ENCODE results near the gene UBR7. TPM values are rescaled to one million over a fixed set of nuclear protein-coding genes. Genes with fewer than 3 reads are reported as not detected.
"Not testable (repeated sequence)": the region's sequence is repeated elsewhere in the genome, so short reads cannot be mapped to it uniquely, and the experiment has no call there.

UBR7 gene
- total and polyA plus RNA-seq, 12 donors: 7.8 to 32.9 (median 17.9) TPM

GRCh38 chr14:93231129-93231979, 24.3 kb downstream of the UBR7 start:
- Histone ChIP-seq H3K27me3 (no peaks in the 10 kb centered on the region), H3K27ac (no peak overlapping the region), H3K9me3 (replicated peaks in 1 of 3) (no peaks in the 10 kb centered on the region), H3K36me3 (replicated peaks in 1 of 2) (peaks cover 0 to 20% of the 10 kb centered on the region in 2 donors), H3K4me3 (peak overlapping the region in 1 of 4 donors; percentile 40), H3K4me1 (replicated peaks in 1 of 2) (no peaks in the 10 kb centered on the region)
- TF ChIP-seq POLR2A (IDR thresholded peaks at IDR 0.05) (no peak), CTCF (IDR thresholded peaks at IDR 0.05) (no peak)
- DNase-seq: peak in 6 of 7 donors; percentile 22 to 54 (median 31)
- WGBS, 4 donors: 23 to 39% (median 31%) methylated on average over 26 to 39 of the region's 39 CpGs
- intact Hi-C loops (cut with DNase I): loop anchor here (10.0 kb wide), 2 partner anchors 103 to 313 kb away; partner anchors contain the start of gene BTBD7 (in 1 of the 2)

GRCh38 chr14:93232159-93232558, 25.1 kb downstream of the UBR7 start:
- H3K4me1 ChIP-seq (replicated peaks in 1 of 2): no peaks in the 10 kb centered on the region
- peaks cover 0 to 15% of the 10 kb centered on the region in 2 donors for H3K36me3 ChIP-seq (replicated peaks in 1 of 2)
- H3K9me3 ChIP-seq (replicated peaks in 1 of 3): no peaks in the 10 kb centered on the region
- intact Hi-C loops (cut with DNase I): loop anchor here (10.0 kb wide), 2 partner anchors 103 to 313 kb away; partner anchors contain the start of gene BTBD7 (in 1 of the 2)
- DNase-seq: no peak
- TF ChIP-seq CTCF (IDR thresholded peaks at IDR 0.05) (no peak), POLR2A (IDR thresholded peaks at IDR 0.05) (no peak)
- H3K27me3 ChIP-seq: no peaks in the 10 kb centered on the region
- no peak overlapping the region for H3K4me3 ChIP-seq
- 51 to 80% (median 63%) methylated on average over 10 to 17 of the region's 17 CpGs for WGBS, 4 donors
- H3K27ac ChIP-seq: no peak overlapping the region

GRCh38 chr14:93233078-93233477, 26.0 kb downstream of the UBR7 start:
- H3K27me3 ChIP-seq; H3K36me3 ChIP-seq (replicated peaks in 1 of 2); H3K4me3 ChIP-seq; H3K27ac ChIP-seq; H3K4me1 ChIP-seq (replicated peaks in 1 of 2); DNase-seq; H3K9me3 ChIP-seq (replicated peaks in 1 of 3): not testable (repeated sequence)
- 87 to 92% (median 89%) methylated on average over 5 of the region's 5 CpGs for WGBS, 4 donors
- intact Hi-C loops (cut with DNase I): loop anchor here (10.0 kb wide), 2 partner anchors 102 to 312 kb away; partner anchors contain the start of gene BTBD7 (in 1 of the 2)

- Histone ChIP-seq H3K4me3 (no peak overlapping the region), H3K36me3 (replicated peaks in 1 of 2) (peaks cover 0 to under 1% of the 10 kb centered on the region in 2 donors), H3K9me3 (replicated peaks in 1 of 3) (no peaks in the 10 kb centered on the region), H3K27me3 (no peaks in the 10 kb centered on the region), H3K27ac (no peak overlapping the region), H3K4me1 (replicated peaks in 1 of 2) (no peaks in the 10 kb centered on the region)
- DNase-seq: peak in 4 of 7 donors; percentile 21 to 27 (median 25)
- TF ChIP-seq CTCF (IDR thresholded peaks at IDR 0.05) (no peak), POLR2A (IDR thresholded peaks at IDR 0.05) (no peak)
- intact Hi-C loops (cut with DNase I): loop anchor here (10.0 kb wide), 2 partner anchors 100 to 310 kb away; partner anchors contain the start of gene BTBD7 (in 1 of the 2)
- whole genome bisulfite sequencing, 4 donors: 49 to 62% (median 56%) methylated on average over 10 of the region's 10 CpGs
Observed at GRCh38 chr14:93234798-93235197, 27.7 kb downstream of the UBR7 start.
